ENCODE results near the gene C1QC.

Gene C1QC

DNA sequence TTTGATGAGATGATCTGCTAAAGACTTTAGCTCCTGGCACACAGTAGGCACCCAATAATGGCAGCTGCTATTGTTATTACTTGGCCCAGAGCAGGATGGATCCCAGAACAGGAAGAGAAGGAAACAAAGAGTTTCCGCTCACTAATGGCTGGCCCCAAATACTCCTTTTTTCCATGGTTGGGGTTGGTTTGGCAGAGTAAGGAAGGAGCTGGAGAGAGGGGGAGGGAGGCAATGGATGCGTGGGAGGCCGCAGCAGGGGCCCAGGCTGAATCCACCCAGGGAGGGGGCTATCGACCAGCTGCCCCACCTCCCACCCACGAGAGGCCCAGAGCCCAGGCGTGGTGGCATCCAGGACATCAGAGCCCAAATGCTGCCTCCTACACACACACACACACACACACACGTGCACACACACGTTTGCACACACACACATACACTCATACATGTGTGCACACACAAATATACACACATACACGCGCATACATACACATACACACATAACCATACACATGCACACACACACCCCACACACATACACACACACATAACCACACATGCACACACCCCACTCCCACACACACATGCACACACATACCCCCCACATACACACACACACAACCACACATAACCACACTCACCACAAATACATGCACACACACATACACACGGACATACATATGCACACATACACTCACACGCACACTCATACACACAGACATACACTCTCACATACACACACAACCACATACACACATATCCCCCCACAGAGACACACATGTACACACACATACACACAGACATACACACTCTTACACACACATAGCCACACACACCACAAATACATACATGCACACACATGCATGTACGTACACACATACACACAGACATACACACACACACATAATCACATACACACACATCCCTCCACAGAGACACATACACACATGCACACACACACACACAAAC, 34.8 kb downstream of the C1QC start:
- no peak for DNase-seq (ENCODE audit: low read depth in 2 of 3, low spot score in 1 of 3)

DNA sequence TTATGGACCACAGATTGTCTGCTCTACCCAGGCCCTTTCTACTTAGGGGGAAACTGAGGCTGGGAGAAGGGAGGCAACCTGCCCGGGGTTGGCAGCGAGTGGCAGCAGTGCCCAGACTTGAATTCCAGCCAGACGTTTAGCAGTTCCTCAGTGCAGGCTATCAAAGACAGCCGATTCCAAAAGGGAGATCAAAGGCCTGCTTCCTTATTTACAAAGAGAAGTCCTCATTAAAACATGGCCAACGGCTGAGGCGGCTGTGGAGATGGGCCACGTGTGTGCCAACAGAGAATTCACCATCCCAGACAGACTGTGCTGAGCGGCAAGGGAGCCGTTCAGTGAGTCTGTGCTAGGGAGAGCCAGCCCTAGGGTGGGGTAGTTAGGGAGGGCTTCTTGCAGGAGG, 37.3 kb downstream of the C1QC start:
- no peak for DNase-seq (ENCODE audit: low read depth in 2 of 3, low spot score in 1 of 3)

DNA sequence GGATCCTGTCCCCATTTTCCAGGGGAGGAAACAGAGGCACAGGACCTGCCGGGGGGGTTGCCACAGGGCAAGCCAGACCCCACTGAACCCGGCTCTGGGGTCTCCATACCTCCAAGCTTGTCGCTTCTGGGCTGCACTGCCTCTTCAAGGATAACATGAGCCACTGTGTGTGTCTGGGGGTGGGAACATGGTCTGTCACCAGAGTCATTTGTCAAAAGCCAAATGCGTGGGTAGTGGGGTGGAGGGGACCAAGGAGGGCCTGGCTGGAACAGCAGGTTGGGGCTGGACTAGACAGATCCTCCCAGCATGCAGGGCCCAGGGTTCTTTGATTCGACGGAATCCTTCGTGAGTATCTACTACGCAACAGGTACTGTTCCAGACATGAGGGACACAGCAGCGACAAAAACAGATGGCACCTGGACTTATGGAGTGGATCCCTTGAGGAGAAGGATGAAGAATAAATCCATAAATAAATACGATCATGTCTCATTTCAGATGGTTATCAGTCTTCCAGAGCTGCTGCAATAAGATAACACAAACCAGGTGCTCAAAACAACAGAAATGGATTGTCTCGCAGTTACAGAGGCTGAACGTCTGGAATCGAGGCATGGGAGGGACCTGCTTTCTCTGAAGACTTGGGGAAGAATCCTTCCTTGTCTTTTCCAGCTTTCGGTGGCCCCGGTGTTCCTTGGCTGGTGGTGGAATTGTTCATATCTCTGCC, 38.3 kb downstream of the C1QC start:
- DNase-seq (ENCODE audit: low read depth in 2 of 3, low spot score in 1 of 3): no peak

DNA sequence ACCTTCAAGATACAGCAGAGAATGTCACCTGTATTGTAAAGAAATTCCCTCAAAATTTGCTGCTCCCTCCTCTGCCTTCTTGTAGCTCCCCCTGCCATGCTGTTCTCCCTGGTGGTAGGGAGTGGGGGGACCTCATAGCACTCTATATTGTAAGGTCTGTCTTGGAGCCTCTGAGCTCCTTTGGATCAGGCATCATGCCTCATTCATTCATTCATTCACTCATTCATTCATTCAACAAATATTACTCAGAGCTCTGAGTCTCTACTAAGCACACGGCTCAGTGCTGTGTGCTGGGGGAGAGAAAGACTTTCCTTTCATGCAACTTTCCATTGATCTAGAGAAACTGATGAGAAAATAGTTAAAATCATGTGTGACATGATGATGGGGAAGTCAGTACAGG, 40.1 kb downstream of the C1QC start:
- no peak for DNase-seq (ENCODE audit: low read depth in 2 of 3, low spot score in 1 of 3)

DNA sequence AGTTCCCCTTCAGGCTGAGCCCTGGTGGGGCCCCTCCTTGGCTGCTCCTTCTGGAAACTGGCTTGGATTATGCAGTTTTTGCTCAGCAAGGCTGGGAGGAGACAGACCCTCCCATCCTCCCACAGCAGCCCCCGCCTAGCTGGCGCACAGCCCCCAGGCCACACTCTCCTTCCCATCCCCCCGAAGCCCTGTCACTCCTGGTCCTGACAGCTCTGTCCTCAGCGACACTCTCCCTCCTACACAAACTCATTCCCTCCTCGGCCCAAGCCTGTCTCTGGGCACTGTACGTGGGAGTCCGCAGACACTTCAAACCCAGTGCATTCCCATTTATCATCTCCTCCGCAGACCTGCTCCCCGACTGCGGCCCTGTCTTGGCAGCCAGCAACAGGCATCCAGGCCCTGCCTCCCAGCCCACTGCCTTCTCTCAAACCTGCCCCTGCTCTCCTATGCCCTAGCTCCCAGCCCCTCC, 42.2 kb downstream of the C1QC start:
- DNase-seq (ENCODE audit: low read depth in 2 of 3, low spot score in 1 of 3): no peak

DNA sequence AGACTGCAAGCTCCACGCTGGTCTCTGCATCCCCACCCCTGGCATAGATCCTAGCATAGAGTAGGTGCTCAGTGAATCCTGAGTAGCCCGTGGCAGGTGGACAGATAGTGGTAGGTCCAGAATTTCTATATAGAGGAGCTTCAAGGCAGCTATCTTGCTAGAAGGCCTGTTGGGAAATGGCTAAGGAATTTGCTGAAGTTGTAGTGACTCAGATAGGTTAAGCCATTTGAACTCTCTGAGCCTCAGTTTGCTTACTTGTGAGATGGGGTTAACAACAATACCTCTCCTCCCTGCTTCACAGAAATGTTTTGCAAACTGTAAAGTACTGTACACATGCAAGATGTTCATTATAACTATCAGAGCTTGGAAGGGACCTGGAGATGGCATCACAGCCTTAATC, 43.8 kb downstream of the C1QC start:
- DNase-seq (ENCODE audit: low read depth in 2 of 3, low spot score in 1 of 3): no peak

DNA sequence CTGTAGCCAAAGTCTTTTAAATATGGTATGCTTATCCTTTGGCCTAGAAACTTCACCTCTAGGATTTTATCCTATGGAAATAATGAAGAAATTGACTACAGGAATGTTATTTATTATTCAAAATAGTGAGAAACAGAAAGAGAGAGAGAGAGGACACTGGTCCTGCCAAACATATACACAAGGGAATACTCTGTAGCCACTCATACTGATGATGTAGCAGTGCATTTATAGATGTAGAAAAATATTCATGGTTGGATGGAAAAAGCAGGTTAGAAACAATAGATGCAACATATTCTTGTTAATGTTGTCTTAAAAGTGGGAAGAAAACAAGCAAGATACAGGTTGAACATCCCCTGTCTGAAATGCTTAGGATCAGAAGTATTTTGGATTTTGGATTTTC, 45.0 kb downstream of the C1QC start:
- no peak for DNase-seq (ENCODE audit: low read depth in 2 of 3, low spot score in 1 of 3)

DNA sequence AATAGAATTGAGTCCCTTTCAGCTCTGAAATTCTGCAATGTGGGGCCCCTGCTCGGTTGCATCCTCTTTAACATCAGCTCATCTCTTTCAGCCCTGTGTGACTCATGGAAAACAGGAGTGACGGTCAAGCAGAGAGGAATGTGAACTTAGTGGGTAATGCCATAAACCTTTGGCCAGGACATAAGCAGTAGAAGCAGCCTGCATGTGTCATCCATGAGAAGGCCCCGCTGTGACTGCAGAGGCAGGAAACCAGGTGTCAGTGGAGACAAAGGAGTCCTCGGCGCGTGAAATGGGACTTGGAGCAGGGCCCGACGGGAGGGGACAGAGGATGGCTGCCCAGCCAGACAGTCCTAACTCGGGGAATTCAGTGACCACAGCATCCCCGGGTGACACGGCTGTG, 46.1 kb downstream of the C1QC start:
- no peak for DNase-seq (ENCODE audit: low read depth in 2 of 3, low spot score in 1 of 3)

DNA sequence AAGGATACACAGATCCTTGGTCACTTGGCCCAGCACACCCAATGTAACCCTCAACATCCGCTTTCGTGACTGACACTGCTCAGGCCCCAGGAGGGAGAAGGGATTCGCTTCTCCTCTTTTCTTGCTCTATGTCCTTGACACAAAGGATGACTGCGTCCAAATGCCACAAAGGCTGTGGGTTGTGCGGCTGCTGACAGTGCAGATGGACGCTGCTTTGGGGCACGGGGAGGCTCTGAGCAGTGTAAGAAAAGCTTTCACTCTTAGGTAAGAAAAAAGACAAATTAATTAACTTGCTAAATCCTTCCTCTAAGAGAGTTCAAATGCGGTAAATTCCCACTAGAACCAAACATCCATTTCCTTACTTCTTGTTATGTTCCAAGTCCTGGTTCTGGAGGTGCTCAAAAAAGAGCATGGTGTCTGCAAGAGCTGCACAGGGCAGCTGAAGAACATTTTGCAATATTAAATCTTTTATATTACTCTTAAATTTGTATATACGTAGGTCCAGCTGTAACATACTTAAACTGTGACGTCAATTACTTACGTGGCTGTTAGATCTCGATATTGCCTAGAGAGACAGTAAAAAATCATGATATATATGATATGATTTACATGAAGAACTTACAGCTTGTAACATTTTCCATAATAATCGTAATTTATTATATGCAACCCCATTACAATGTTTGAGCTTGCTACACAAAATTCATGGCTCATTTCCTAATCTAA, 47.8 kb downstream of the C1QC start:
- DNase-seq (ENCODE audit: low read depth in 2 of 3, low spot score in 1 of 3): no peak

DNA sequence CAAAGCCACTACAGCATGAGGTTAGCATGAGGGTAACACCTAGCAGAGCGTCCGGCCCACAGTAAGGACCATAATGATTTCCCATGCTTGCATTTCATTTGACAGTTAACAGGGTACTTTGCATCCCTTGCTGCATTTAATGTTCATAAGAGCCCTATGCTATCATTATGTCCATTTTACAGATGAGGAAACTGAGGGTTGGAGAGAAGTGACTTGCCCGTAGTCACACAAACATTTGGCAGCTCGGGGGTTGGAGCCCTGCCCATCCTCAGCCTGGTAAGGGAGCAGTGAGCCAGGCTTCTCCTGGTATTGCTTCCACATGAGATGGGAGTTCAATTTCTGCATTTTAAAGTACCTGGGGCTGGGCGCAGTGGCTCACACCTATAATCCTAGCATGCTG, 50.7 kb downstream of the C1QC start:
- DNase-seq (ENCODE audit: low read depth in 2 of 3, low spot score in 1 of 3): no peak

DNA sequence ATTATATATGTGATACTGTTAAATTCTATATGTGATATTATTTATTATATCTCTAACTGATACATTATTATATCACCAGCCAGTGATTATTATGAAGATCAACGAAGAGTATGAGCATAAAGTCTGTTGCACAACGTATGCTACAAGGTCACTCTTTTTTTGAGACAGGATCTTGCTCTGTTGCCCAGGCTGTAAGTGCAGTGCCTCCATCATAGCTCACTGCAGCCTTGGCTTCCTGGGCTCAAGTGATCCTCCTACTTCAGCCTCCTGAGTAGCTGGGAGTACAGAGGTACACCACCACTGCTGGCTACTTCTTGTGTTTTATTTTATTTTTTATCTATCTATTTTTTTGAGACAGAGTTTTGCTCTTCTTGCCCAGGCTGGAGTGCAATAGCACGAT, 53.2 kb downstream of the C1QC start:
- DNase-seq (ENCODE audit: low read depth in 2 of 3, low spot score in 1 of 3): no peak
